HepG2 (cell line): ENCODE measurements around the gene GLG1.
"Not testable (repeated sequence)": the region's sequence is repeated elsewhere in the genome, so short reads cannot be mapped to it uniquely, and the experiment has no call there.

ENCODE experiments used
- CEBPZ ChIP-seq: IDR thresholded peaks from 2 replicates; pipeline ENCODE4 v1.6.1; 2012; ENCODE audit warnings: low read length, improper control_type of control experiment
- HDAC6 ChIP-seq: fragments of 200-600 bp; sonication (generic); IDR thresholded peaks from 2 replicates; pipeline ENCODE4 v1.7.0; 2017; ENCODE audit warnings: mild to moderate bottlenecking, antibody characterized with exemption, low read length, low read depth
- PRDM15 ChIP-seq: sonication (generic); formaldehyde crosslinking; IDR thresholded peaks from 2 replicates; pipeline ENCODE4 v1.4.0; 2020; ENCODE audit warnings: missing genetic modification reagents
- ZNF274 ChIP-seq: sonication (generic); formaldehyde crosslinking; IDR thresholded peaks from 2 replicates; pipeline ENCODE4 v1.5.1; 2020; ENCODE audit warnings: mild to moderate bottlenecking, missing genetic modification reagents

GRCh38 chr16:74412138-74412774 is 194.7 kb downstream of the GLG1 start:
- not testable (repeated sequence) for TF ChIP-seq HDAC6; CEBPZ; PRDM15 (CRISPR knock-in tag); ZNF274 (CRISPR knock-in tag)
